ENCODE measurements around the gene ZBTB16.

Gene ZBTB16

DNA sequence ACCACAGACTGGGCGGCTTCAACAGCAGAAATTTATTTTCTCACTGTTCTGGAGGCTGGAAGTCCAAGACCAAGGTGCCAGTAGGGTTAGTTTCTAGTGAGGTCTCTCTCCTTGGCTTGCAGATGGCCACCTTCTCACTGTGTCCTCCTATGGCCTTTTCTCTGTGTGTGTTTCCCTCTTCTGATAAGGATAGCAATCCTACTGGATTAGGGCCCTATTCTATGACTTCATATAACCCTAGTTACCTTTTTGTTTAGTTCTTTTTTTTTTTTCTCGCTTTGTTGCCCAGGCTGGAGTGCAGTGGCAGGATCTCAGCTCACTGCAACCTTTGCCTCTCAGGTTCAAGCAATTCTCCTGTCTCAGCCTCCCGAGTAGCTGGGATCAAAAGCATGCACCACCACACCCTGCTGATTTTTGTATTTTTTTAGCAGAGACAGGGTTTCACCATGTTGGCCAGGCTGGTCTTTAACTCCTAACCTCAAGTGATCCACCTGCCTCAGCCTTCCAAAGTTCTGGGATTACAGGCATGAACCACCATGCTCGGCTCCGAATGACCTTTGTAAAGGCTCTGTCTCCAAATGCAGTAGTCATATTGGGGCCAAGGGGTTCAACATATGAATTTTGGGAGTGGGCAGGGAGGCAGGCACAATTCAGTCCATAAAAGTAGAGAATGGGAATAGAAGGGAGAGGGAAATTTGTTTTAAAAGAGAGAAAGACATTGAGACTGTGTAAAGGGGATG is 211.2 kb downstream of the ZBTB16 start:
- H2BK12ac ChIP-seq (ENCODE audit: low read length): no peak overlapping the region
- no CpG with 5 or more reads among the region's 5 CpGs for WGBS, 2 donors (ENCODE audit: extremely low coverage in 2 of 2, insufficient read length in 2 of 2, insufficient replicate concordance in 1 of 2)
- no peak for DNase-seq (ENCODE audit: low spot score)

GRCh38 chr11:114271316-114271715 is 211.8 kb downstream of the ZBTB16 start:
- peaks cover 0 to 7% (median 0%) of the 10 kb centered on the region in 3 experiments for H3K27me3 ChIP-seq (ENCODE audit: control insufficient read depth in 3 of 3, insufficient read depth in 3 of 3, low read depth in 1 of 3, low read length in 3 of 3)
- no peak overlapping the region for H3K18ac ChIP-seq (ENCODE audit: low read length)
- no peak overlapping the region for H3K4me2 ChIP-seq (ENCODE audit: insufficient read depth, low read length, poor library complexity, severe bottlenecking)
- no peak overlapping the region for H3K4me3 ChIP-seq (ENCODE audit: low read length in 2 of 2)
- no peak overlapping the region for H2AFZ ChIP-seq (ENCODE audit: low read length)
- H3K9ac ChIP-seq (ENCODE audit: low read depth, low read length, poor library complexity): no peak overlapping the region
- H3K4ac ChIP-seq (ENCODE audit: low read length): no peak overlapping the region
- no peak overlapping the region for H2BK5ac ChIP-seq (ENCODE audit: low read length)
- H4K91ac ChIP-seq (ENCODE audit: low read depth, low read length, poor library complexity): no peak overlapping the region
- no peak for DNase-seq (ENCODE audit: low spot score)
- H3K14ac ChIP-seq (ENCODE audit: low read length): no peak overlapping the region
- no peak overlapping the region for H2BK12ac ChIP-seq (ENCODE audit: low read length)
- WGBS, 2 donors (ENCODE audit: extremely low coverage in 2 of 2, insufficient read length in 2 of 2, insufficient replicate concordance in 1 of 2): no CpG with 5 or more reads among the region's 2 CpGs
- H4K8ac ChIP-seq (ENCODE audit: low read depth, low read length): no peak overlapping the region
- no peak overlapping the region for H2AK5ac ChIP-seq (ENCODE audit: low read depth, low read length)
- no peak overlapping the region for H3K27ac ChIP-seq (replicated peaks; ENCODE audit: low read length)
- no peaks in the 10 kb centered on the region for H3K79me1 ChIP-seq (ENCODE audit: low read depth, low read length)
- no peak overlapping the region for H2BK120ac ChIP-seq (ENCODE audit: low read depth, low read length)
- H3K4me1 ChIP-seq (ENCODE audit: control insufficient read depth in 2 of 2, insufficient read depth in 1 of 2, low read depth in 1 of 2, low read length in 2 of 2): no peaks in the 10 kb centered on the region
- H3K36me3 ChIP-seq (replicated peaks in 1 of 2; ENCODE audit: control insufficient read depth in 2 of 2, insufficient read depth in 2 of 2, low read length in 2 of 2): no peaks in the 10 kb centered on the region
- peaks cover 0 to 2% of the 10 kb centered on the region in 2 donors for H3K9me3 ChIP-seq (replicated peaks in 1 of 2; ENCODE audit: control insufficient read depth in 2 of 2, insufficient read depth in 1 of 2, low read depth in 1 of 2, low read length in 2 of 2)
- H2BK15ac ChIP-seq (ENCODE audit: low read length): no peak overlapping the region
- H3K23ac ChIP-seq (ENCODE audit: low read depth, low read length, poor library complexity): no peak overlapping the region

More for the DNA sequence above, 211.2 kb downstream of the ZBTB16 start:
- no peak overlapping the region for H2AFZ ChIP-seq (ENCODE audit: low read length)
- H2BK120ac ChIP-seq (ENCODE audit: low read depth, low read length): no peak overlapping the region
- no peak overlapping the region for H4K91ac ChIP-seq (ENCODE audit: low read depth, low read length, poor library complexity)
- H3K4ac ChIP-seq (ENCODE audit: low read length): no peak overlapping the region
- no peak overlapping the region for H3K9ac ChIP-seq (ENCODE audit: low read depth, low read length, poor library complexity)
- H3K79me1 ChIP-seq (ENCODE audit: low read depth, low read length): no peaks in the 10 kb centered on the region
- H4K8ac ChIP-seq (ENCODE audit: low read depth, low read length): no peak overlapping the region
- peaks cover 0 to 2% of the 10 kb centered on the region in 2 donors for H3K9me3 ChIP-seq (replicated peaks in 1 of 2; ENCODE audit: control insufficient read depth in 2 of 2, insufficient read depth in 1 of 2, low read depth in 1 of 2, low read length in 2 of 2)
- H3K4me2 ChIP-seq (ENCODE audit: insufficient read depth, low read length, poor library complexity, severe bottlenecking): no peak overlapping the region
- no peaks in the 10 kb centered on the region for H3K36me3 ChIP-seq (replicated peaks in 1 of 2; ENCODE audit: control insufficient read depth in 2 of 2, insufficient read depth in 2 of 2, low read length in 2 of 2)
- no peak overlapping the region for H2BK15ac ChIP-seq (ENCODE audit: low read length)
- H3K27me3 ChIP-seq (ENCODE audit: control insufficient read depth in 3 of 3, insufficient read depth in 3 of 3, low read depth in 1 of 3, low read length in 3 of 3): peaks cover 0 to 7% (median 0%) of the 10 kb centered on the region in 3 experiments
- H3K14ac ChIP-seq (ENCODE audit: low read length): no peak overlapping the region
- no peak overlapping the region for H2BK5ac ChIP-seq (ENCODE audit: low read length)
- no peak overlapping the region for H3K4me3 ChIP-seq (ENCODE audit: low read length in 2 of 2)
- no peak overlapping the region for H3K18ac ChIP-seq (ENCODE audit: low read length)
- no peaks in the 10 kb centered on the region for H3K4me1 ChIP-seq (ENCODE audit: control insufficient read depth in 2 of 2, insufficient read depth in 1 of 2, low read depth in 1 of 2, low read length in 2 of 2)
- H2AK5ac ChIP-seq (ENCODE audit: low read depth, low read length): no peak overlapping the region
- no peak overlapping the region for H3K27ac ChIP-seq (replicated peaks; ENCODE audit: low read length)
- H3K23ac ChIP-seq (ENCODE audit: low read depth, low read length, poor library complexity): no peak overlapping the region

DNA sequence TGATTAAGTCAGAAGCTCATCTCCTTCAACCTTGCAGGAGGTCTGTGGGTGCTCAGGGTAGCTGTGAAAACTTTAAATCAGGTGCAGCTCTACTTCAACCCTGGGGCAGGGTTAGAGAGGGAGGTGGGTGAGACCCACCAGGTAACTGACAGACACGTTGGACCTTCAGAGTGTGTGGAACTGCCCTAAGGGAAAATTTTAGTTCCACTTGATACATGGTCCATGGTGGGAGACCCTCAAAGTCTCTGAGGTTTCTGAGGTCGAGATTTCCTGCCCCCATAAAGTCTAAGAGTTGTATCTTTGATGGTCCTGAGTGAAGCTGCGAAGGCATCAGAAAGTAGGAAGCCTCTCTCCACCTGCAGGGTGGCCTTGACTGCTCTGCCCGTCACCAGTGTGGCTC is 212.8 kb downstream of the ZBTB16 start:
- WGBS, 2 donors (ENCODE audit: extremely low coverage in 2 of 2, insufficient read length in 2 of 2, insufficient replicate concordance in 1 of 2): no CpG with 5 or more reads among the region's 4 CpGs

DNA sequence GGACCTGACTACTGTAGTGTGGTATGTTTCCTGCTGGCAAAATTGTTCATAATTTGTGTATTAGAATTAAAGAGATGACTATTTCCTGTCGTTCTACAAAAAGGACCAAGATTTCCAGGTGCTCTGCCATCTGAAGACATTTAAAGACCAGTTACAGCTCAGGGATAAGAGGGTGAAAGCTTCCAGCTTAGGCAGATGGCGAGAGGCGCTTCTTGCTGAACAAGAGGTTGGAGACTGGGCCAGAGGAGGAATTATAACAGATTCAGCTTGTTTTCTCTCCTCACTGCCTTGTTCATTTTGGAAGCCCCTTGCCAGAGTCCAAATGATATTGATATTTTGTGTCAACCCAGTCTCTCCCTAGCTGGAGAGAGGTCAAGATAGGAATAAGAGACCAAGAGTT is 213.6 kb downstream of the ZBTB16 start:
- H2BK5ac ChIP-seq (ENCODE audit: low read length): no peak overlapping the region
- no peaks in the 10 kb centered on the region for H3K36me3 ChIP-seq (replicated peaks in 1 of 2; ENCODE audit: control insufficient read depth in 2 of 2, insufficient read depth in 2 of 2, low read length in 2 of 2)
- H2AFZ ChIP-seq (ENCODE audit: low read length): no peak overlapping the region
- no peak overlapping the region for H3K18ac ChIP-seq (ENCODE audit: low read length)
- no peak overlapping the region for H3K4ac ChIP-seq (ENCODE audit: low read length)
- no peak overlapping the region for H3K27ac ChIP-seq (replicated peaks; ENCODE audit: low read length)
- H3K79me1 ChIP-seq (ENCODE audit: low read depth, low read length): no peaks in the 10 kb centered on the region
- no peak overlapping the region for H4K8ac ChIP-seq (ENCODE audit: low read depth, low read length)
- no CpG with 5 or more reads among the region's 3 CpGs for WGBS, 2 donors (ENCODE audit: extremely low coverage in 2 of 2, insufficient read length in 2 of 2, insufficient replicate concordance in 1 of 2)
- H2BK12ac ChIP-seq (ENCODE audit: low read length): no peak overlapping the region
- H3K14ac ChIP-seq (ENCODE audit: low read length): no peak overlapping the region
- H3K9me3 ChIP-seq (replicated peaks in 1 of 2; ENCODE audit: control insufficient read depth in 2 of 2, insufficient read depth in 1 of 2, low read depth in 1 of 2, low read length in 2 of 2): peaks cover 0 to 2% of the 10 kb centered on the region in 2 donors
- no peak overlapping the region for H3K23ac ChIP-seq (ENCODE audit: low read depth, low read length, poor library complexity)
- peaks cover 0 to 7% (median 0%) of the 10 kb centered on the region in 3 experiments for H3K27me3 ChIP-seq (ENCODE audit: control insufficient read depth in 3 of 3, insufficient read depth in 3 of 3, low read depth in 1 of 3, low read length in 3 of 3)
- no peak overlapping the region for H3K4me2 ChIP-seq (ENCODE audit: insufficient read depth, low read length, poor library complexity, severe bottlenecking)
- H2AK5ac ChIP-seq (ENCODE audit: low read depth, low read length): no peak overlapping the region
- DNase-seq (ENCODE audit: low spot score): no peak
- no peak overlapping the region for H2BK120ac ChIP-seq (ENCODE audit: low read depth, low read length)
- H3K4me1 ChIP-seq (ENCODE audit: control insufficient read depth in 2 of 2, insufficient read depth in 1 of 2, low read depth in 1 of 2, low read length in 2 of 2): no peaks in the 10 kb centered on the region
- H3K9ac ChIP-seq (ENCODE audit: low read depth, low read length, poor library complexity): no peak overlapping the region
- no peak overlapping the region for H2BK15ac ChIP-seq (ENCODE audit: low read length)
- no peak overlapping the region for H3K4me3 ChIP-seq (ENCODE audit: low read length in 2 of 2)
- no peak overlapping the region for H4K91ac ChIP-seq (ENCODE audit: low read depth, low read length, poor library complexity)

More for the DNA sequence above, 212.8 kb downstream of the ZBTB16 start:
- peaks cover 0 to 7% (median 0%) of the 10 kb centered on the region in 3 experiments for H3K27me3 ChIP-seq (ENCODE audit: control insufficient read depth in 3 of 3, insufficient read depth in 3 of 3, low read depth in 1 of 3, low read length in 3 of 3)
- no peak overlapping the region for H2BK15ac ChIP-seq (ENCODE audit: low read length)
- no peak overlapping the region for H2AK5ac ChIP-seq (ENCODE audit: low read depth, low read length)
- H2AFZ ChIP-seq (ENCODE audit: low read length): no peak overlapping the region
- no peak overlapping the region for H4K8ac ChIP-seq (ENCODE audit: low read depth, low read length)
- no peak overlapping the region for H3K4me3 ChIP-seq (ENCODE audit: low read length in 2 of 2)
- H3K27ac ChIP-seq (replicated peaks; ENCODE audit: low read length): no peak overlapping the region
- peaks cover 0 to 2% of the 10 kb centered on the region in 2 donors for H3K9me3 ChIP-seq (replicated peaks in 1 of 2; ENCODE audit: control insufficient read depth in 2 of 2, insufficient read depth in 1 of 2, low read depth in 1 of 2, low read length in 2 of 2)
- no peak overlapping the region for H2BK12ac ChIP-seq (ENCODE audit: low read length)
- H3K4ac ChIP-seq (ENCODE audit: low read length): no peak overlapping the region
- no peak overlapping the region for H3K9ac ChIP-seq (ENCODE audit: low read depth, low read length, poor library complexity)
- no peak overlapping the region for H3K4me2 ChIP-seq (ENCODE audit: insufficient read depth, low read length, poor library complexity, severe bottlenecking)
- no peak for DNase-seq (ENCODE audit: low spot score)
- no peak overlapping the region for H3K14ac ChIP-seq (ENCODE audit: low read length)
- no peak overlapping the region for H4K91ac ChIP-seq (ENCODE audit: low read depth, low read length, poor library complexity)
- no peak overlapping the region for H3K23ac ChIP-seq (ENCODE audit: low read depth, low read length, poor library complexity)
- H2BK120ac ChIP-seq (ENCODE audit: low read depth, low read length): no peak overlapping the region
- H2BK5ac ChIP-seq (ENCODE audit: low read length): no peak overlapping the region
- no peaks in the 10 kb centered on the region for H3K4me1 ChIP-seq (ENCODE audit: control insufficient read depth in 2 of 2, insufficient read depth in 1 of 2, low read depth in 1 of 2, low read length in 2 of 2)
- H3K36me3 ChIP-seq (replicated peaks in 1 of 2; ENCODE audit: control insufficient read depth in 2 of 2, insufficient read depth in 2 of 2, low read length in 2 of 2): no peaks in the 10 kb centered on the region
- no peak overlapping the region for H3K18ac ChIP-seq (ENCODE audit: low read length)
- no peaks in the 10 kb centered on the region for H3K79me1 ChIP-seq (ENCODE audit: low read depth, low read length)

All from neuronal stem cell (in vitro differentiated cells).